DOHH2 (cell line): ENCODE measurements around the gene NEDD4L.

ENCODE experiments used
- H3F3A ChIP-seq: fragments of 200-600 bp; sonication (generic), shearing (Covaris generic); 2 replicates; pipeline ENCODE4 v1.6.0; 2016; ENCODE audit warnings: antibody characterized with exemption, mild to moderate bottlenecking; ENCODE audit not compliant: control insufficient read depth, insufficient read depth
- H3K27ac ChIP-seq: fragments of 200-600 bp; sonication (generic); 2 replicates; pipeline ENCODE4 v1.5.1; 2014; ENCODE audit warnings: low read depth, mild to moderate bottlenecking, low read length, moderate library complexity
- H3K27me3 ChIP-seq: fragments of 200-600 bp; sonication (generic); 2 replicates; pipeline ENCODE4 v1.6.1; 2014; ENCODE audit warnings: mild to moderate bottlenecking, low read length, mixed read lengths; ENCODE audit not compliant: control insufficient read depth
- H3K36me3 ChIP-seq: fragments of 200-600 bp; sonication (generic); 2 replicates; pipeline ENCODE4 v1.6.1; 2014; ENCODE audit warnings: mild to moderate bottlenecking, low read length, moderate library complexity, mixed read lengths; ENCODE audit not compliant: control insufficient read depth
- H3K4me1 ChIP-seq: fragments of 200-600 bp; sonication (generic); 2 replicates; pipeline ENCODE4 v1.6.1; 2014; ENCODE audit warnings: mild to moderate bottlenecking, low read length, mixed read lengths; ENCODE audit not compliant: control insufficient read depth
- H3K4me2 ChIP-seq: fragments of 200-600 bp; sonication (generic); 2 replicates; pipeline ENCODE4 v1.6.0; 2014; ENCODE audit warnings: mild to moderate bottlenecking, low read length, moderate library complexity
- H3K4me3 ChIP-seq: fragments of 200-600 bp; sonication (generic); 2 replicates; pipeline ENCODE4 v1.5.1; 2014; ENCODE audit warnings: mild to moderate bottlenecking, low read length, mixed read lengths
- H3K79me2 ChIP-seq: fragments of 200-600 bp; sonication (generic); 2 replicates; pipeline ENCODE4 v1.6.1; 2014; ENCODE audit warnings: mild to moderate bottlenecking, low read length, mixed read lengths; ENCODE audit not compliant: control insufficient read depth
- H3K9me2 ChIP-seq: fragments of 200-600 bp; sonication (generic); replicated peaks from 2 replicates; pipeline ENCODE4 v1.6.1; 2014; ENCODE audit warnings: mild to moderate bottlenecking, low read length, mixed read lengths; ENCODE audit not compliant: control insufficient read depth
- H3K9me3 ChIP-seq: fragments of 200-600 bp; sonication (generic); 2 replicates; pipeline ENCODE4 v1.6.1; 2014; ENCODE audit warnings: antibody characterized with exemption, low read length, mixed read lengths; ENCODE audit not compliant: control insufficient read depth, insufficient read depth
- H4K20me1 ChIP-seq: fragments of 200-600 bp; sonication (generic); 2 replicates; pipeline ENCODE4 v1.6.0; 2014; ENCODE audit warnings: low read depth, mild to moderate bottlenecking, antibody characterized with exemption, low read length, moderate library complexity; ENCODE audit not compliant: control insufficient read depth, insufficient read depth
- EZH2phosphoT487 ChIP-seq: fragments of 200-600 bp; sonication (generic); IDR thresholded peaks from 2 replicates; pipeline ENCODE4 v1.6.1; 2017; ENCODE audit warnings: borderline replicate concordance, mild to moderate bottlenecking, antibody characterized with exemption, low read length, moderate library complexity, mixed read lengths
- TF ChIP-seq, protein P1 (sequence below): fragments of 200-600 bp; sonication (generic); IDR thresholded peaks from one replicate; pipeline ENCODE4 v1.5.1; 2014; ENCODE audit warnings: antibody characterized with exemption, mild to moderate bottlenecking, low read depth, low read length; ENCODE audit not compliant: poor library complexity, severe bottlenecking

NEDD4L gene

DNA sequence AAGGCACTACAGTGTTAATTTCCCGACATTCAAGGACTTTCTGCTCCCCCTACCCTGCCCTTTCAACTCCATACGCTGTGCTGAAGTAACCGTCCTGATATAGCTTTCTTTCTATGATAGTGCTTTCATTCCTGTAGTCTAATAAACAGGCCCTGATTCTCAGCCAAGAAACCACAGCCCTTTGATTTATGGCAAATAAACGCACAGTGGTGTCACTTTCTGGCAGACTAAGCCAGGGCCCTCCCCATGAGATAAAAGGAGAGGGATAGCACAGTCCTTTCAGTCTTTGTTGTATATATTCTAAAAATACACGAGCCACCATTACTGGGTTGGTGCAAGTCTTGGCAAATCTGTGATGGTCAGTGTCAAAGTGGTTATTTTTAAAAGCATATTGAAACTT lies 293.7 kb downstream of the NEDD4L start:
- Histone ChIP-seq H4K20me1 (no peaks in the 10 kb centered on the region), H3K36me3 (peaks cover 19% of the 10 kb centered on the region; the same call in 1 of the 2 replicates), H3K4me3 (no peak overlapping the region), H3K4me2 (no peak overlapping the region), H3K79me2 (no peaks in the 10 kb centered on the region), H3K9me3 (no peaks in the 10 kb centered on the region), H3K9me2 (no peaks in the 10 kb centered on the region), H3K27me3 (no peaks in the 10 kb centered on the region), H3F3A (no peaks in the 10 kb centered on the region), H3K4me1 (no peaks in the 10 kb centered on the region), H3K27ac (no peak overlapping the region)
- TF ChIP-seq, protein P1, sequence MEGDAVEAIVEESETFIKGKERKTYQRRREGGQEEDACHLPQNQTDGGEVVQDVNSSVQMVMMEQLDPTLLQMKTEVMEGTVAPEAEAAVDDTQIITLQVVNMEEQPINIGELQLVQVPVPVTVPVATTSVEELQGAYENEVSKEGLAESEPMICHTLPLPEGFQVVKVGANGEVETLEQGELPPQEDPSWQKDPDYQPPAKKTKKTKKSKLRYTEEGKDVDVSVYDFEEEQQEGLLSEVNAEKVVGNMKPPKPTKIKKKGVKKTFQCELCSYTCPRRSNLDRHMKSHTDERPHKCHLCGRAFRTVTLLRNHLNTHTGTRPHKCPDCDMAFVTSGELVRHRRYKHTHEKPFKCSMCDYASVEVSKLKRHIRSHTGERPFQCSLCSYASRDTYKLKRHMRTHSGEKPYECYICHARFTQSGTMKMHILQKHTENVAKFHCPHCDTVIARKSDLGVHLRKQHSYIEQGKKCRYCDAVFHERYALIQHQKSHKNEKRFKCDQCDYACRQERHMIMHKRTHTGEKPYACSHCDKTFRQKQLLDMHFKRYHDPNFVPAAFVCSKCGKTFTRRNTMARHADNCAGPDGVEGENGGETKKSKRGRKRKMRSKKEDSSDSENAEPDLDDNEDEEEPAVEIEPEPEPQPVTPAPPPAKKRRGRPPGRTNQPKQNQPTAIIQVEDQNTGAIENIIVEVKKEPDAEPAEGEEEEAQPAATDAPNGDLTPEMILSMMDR, result no peak
- TF ChIP-seq EZH2phosphoT487, result no peak

DNA sequence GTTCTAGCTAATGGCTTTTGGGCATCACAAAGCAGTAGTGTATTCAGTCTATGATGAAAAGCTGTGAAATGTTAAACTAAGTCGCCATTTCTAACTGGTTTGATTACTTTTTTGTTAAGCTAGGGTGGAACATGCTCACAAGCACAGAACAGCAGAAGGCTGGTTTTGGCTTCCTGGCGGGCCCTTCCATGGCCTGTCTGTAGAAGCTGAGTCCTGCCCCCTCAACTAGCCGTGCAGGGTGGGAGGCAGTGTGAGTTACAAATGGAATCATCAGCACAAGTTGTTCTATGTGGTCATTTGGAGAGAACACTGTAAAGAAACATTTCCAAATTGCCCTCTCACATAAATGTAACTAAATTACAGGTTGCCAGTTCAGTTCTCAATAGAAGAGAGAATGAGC lies 294.1 kb downstream of the NEDD4L start:
- H3K27me3 ChIP-seq, result no peaks in the 10 kb centered on the region
- TF ChIP-seq, protein P1, result no peak
- TF ChIP-seq EZH2phosphoT487, result no peak
- no peaks in the 10 kb centered on the region for H4K20me1 ChIP-seq
- H3K79me2 ChIP-seq, result no peaks in the 10 kb centered on the region
- H3K4me1 ChIP-seq, result no peaks in the 10 kb centered on the region
- H3K9me3 ChIP-seq, result no peaks in the 10 kb centered on the region
- H3K36me3 ChIP-seq, result peaks cover 22% of the 10 kb centered on the region; the same call in 1 of the 2 replicates
- no peaks in the 10 kb centered on the region for H3K9me2 ChIP-seq
- H3K4me2 ChIP-seq, result no peak overlapping the region
- H3K27ac ChIP-seq, result no peak overlapping the region
- no peak overlapping the region for H3K4me3 ChIP-seq
- H3F3A ChIP-seq, result no peaks in the 10 kb centered on the region

DNA sequence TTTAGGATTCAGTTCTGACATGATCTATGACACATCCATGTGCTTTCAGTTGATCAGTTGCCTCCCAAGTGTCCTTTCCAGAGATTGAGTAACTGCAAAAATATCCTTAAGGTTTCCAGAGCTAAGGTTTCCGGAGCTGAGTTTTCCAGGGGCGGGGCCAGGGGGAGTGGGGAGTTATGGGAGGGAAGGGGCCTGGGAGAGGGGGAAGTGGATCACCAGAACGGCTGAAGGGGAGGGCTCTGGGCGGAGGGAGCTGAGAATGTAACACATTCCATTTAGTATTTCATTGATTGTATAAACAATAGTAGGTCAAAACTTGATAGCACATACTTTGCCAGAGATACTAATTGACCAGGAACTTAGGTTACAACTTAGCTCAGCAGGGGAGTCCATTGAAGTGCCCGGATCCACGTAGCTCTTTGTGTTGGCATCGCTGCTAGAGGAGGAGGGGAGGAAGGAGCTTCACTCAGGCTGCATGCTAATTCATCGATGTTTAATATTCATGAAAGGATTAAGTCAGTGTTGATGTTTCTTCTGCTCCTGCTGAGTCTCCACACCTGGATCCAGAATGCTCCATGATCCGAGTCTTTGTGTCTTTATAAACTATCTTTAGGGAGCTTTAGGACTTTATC lies 295.1 kb downstream of the NEDD4L start:
- Histone ChIP-seq H3F3A (no peaks in the 10 kb centered on the region), H3K4me1 (no peaks in the 10 kb centered on the region), H3K36me3 (peaks cover 14% of the 10 kb centered on the region; the same call in 1 of the 2 replicates), H3K9me2 (no peaks in the 10 kb centered on the region), H3K4me2 (no peak overlapping the region), H3K27ac (no peak overlapping the region), H3K27me3 (no peaks in the 10 kb centered on the region), H3K4me3 (no peak overlapping the region), H4K20me1 (no peaks in the 10 kb centered on the region), H3K79me2 (no peaks in the 10 kb centered on the region), H3K9me3 (no peaks in the 10 kb centered on the region)
- no peak for TF ChIP-seq EZH2phosphoT487
- TF ChIP-seq, protein P1, result no peak
